PC-9 (cell line): ENCODE data around the gene CEP131.

Experiments
- EZH2 ChIP-seq: fragments of 200-600 bp; sonication (generic); IDR thresholded peaks from 2 replicates; pipeline ENCODE4 v1.8.0; 2017; ENCODE audit warnings: antibody characterized with exemption, low read depth
- TF ChIP-seq, protein P1 (sequence below): fragments of 200-600 bp; sonication (generic); conservative IDR thresholded peaks from 2 replicates; pipeline ENCODE4 v1.6.1; 2017; ENCODE audit warnings: mixed run types, antibody characterized with exemption, mild to moderate bottlenecking, moderate library complexity

DNA sequence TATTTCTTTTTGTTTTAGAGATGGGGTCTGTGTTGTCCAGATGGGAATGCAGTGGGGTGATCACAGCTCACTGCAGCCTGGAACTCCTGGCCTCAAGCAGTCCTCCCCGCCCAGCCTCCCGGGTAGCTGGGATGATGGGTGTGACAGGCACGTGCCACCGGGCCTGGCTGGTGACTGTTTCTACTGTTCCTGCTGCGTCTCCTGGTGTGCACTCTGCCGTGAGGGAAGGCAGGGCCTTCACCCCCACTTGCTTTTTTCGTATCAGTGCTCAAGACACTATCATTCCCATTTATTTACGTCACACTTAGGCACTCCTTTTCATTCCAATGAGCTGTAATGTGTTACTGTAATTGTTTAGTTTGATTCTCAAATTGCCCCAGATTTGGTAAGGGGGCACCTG lies 82.7 kb downstream of the CEP131 start:
- TF ChIP-seq, protein P1, sequence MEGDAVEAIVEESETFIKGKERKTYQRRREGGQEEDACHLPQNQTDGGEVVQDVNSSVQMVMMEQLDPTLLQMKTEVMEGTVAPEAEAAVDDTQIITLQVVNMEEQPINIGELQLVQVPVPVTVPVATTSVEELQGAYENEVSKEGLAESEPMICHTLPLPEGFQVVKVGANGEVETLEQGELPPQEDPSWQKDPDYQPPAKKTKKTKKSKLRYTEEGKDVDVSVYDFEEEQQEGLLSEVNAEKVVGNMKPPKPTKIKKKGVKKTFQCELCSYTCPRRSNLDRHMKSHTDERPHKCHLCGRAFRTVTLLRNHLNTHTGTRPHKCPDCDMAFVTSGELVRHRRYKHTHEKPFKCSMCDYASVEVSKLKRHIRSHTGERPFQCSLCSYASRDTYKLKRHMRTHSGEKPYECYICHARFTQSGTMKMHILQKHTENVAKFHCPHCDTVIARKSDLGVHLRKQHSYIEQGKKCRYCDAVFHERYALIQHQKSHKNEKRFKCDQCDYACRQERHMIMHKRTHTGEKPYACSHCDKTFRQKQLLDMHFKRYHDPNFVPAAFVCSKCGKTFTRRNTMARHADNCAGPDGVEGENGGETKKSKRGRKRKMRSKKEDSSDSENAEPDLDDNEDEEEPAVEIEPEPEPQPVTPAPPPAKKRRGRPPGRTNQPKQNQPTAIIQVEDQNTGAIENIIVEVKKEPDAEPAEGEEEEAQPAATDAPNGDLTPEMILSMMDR, result no peak
- TF ChIP-seq EZH2, result no peak
